ENCODE measurements around the gene SMIM5. TPM values are rescaled to one million over a fixed set of nuclear protein-coding genes. Genes with fewer than 3 reads are reported as not detected.

Gene SMIM5
- total and polyA plus RNA-seq, 9 of the 15 experiments (the other 6 are each of a cell fraction or from before 2014, with no cell fraction given): 0.08 TPM; not detected in 8

GRCh38 chr17:75614006-75614405 is 19.2 kb upstream of the SMIM5 start (continued):
- TF ChIP-seq ZNF592 (IDR thresholded peaks at IDR 0.05): no peak

GRCh38 chr17:75614556-75615270 is 18.5 kb upstream of the SMIM5 start:
- peaks cover 28 to 77% of the 10 kb centered on the region in 2 experiments; a peak in 4 of 5 replicates for H3K27me3 ChIP-seq (ENCODE audit: control insufficient read depth in 2 of 2, insufficient read depth in 2 of 2, low read length in 2 of 2)

More at GRCh38 chr17:75614556-75615270, 18.5 kb upstream of the SMIM5 start:
- BruUV-seq (replicated peaks): no TSS peak
- intact Hi-C loops (cut with micrococcal nuclease): loop anchor here (10.0 kb wide), 1 partner anchor 190 kb away; no protein-coding TSS in a partner anchor
- H3K4me1 ChIP-seq (replicated peaks in 1 of 2; ENCODE audit: control insufficient read depth in 2 of 2, insufficient read depth in 2 of 2, low read length in 2 of 2): peaks cover 0 to 69% of the 10 kb centered on the region in 2 experiments; a peak in 2 of 5 replicates
- H3K9me3 ChIP-seq (replicated peaks; ENCODE audit: control insufficient read depth, insufficient read depth, low read depth, low read length): no peaks in the 10 kb centered on the region
- POLR2A ChIA-PET: interaction anchor here (0.6 to 1.6 kb wide), 4 partner anchors 11 to 734 kb away, joined by 3 read pairs; no protein-coding TSS in a partner anchor
- H3K9me1 ChIP-seq (ENCODE audit: control insufficient read depth, insufficient read depth, low read length): no peaks in the 10 kb centered on the region
- no peak overlapping the region for H2AFZ ChIP-seq (ENCODE audit: low read depth, low read length)
- DNase-seq (ENCODE audit: extremely low read depth in 1 of 4, low spot score in 3 of 4): no peak
- FAIRE-seq: no peak
- no peaks in the 10 kb centered on the region for H4K20me1 ChIP-seq (replicated peaks; ENCODE audit: control insufficient read depth, insufficient read depth, low read length)
- H3K79me2 ChIP-seq (ENCODE audit: control insufficient read depth, insufficient read depth, low read length): no peaks in the 10 kb centered on the region
- 14% methylated on average over 11 of the region's 19 CpGs for WGBS (ENCODE audit: insufficient coverage, low coverage, missing lambda C conversion rate)
- H3K27ac ChIP-seq (ENCODE audit: extremely low read depth, low read depth, low read length): no peak overlapping the region
- no peak for ATAC-seq
- H3K9ac ChIP-seq (ENCODE audit: insufficient read depth in 1 of 2, low read depth in 2 of 2, low read length in 2 of 2): peak overlapping the region in 1 of 2 experiments; percentile 43; a peak in 1 of 4 replicates
- no peak overlapping the region for H3K4me3 ChIP-seq
- in situ Hi-C loops (cut with MboI): loop anchor here (5.0 kb wide), 1 partner anchor 133 kb away; no protein-coding TSS in a partner anchor
- H3K4me2 ChIP-seq (ENCODE audit: insufficient read depth, low read length): no peak overlapping the region
- CTCF ChIA-PET (ENCODE audit: low intra/inter-chr PET ratio): no interaction called here
- TF ChIP-seq SAFB2 (IDR thresholded peaks at IDR 0.05; ENCODE audit: borderline replicate concordance, low read depth, low read length, severe bottlenecking) (no peak), CTCF (IDR thresholded peaks at IDR 0.05 in 2 of 3, conservative IDR thresholded peaks at IDR 0.05 in 1 of 3; ENCODE audit: insufficient read depth in 2 of 3, low read depth in 1 of 3, low read length in 3 of 3) (peak in 2 of 3 experiments; percentile 1 to 14; a peak in 2 of 6 replicates)
- no peaks in the 10 kb centered on the region for H3K36me3 ChIP-seq (ENCODE audit: control insufficient read depth, insufficient read depth, low read length)
